Activated T-helper 1 cell treated with anti-CD3 and anti-CD28 coated beads, Interleukin-12 subunit alpha, Interleukin-12 subunit beta, Interleukin-2, Interleukin-4 antibody, amounts not matched to agents 30 ng/mL and 10 ng/mL and 1 ng/mL, durations not matched to agents 14 hours and 24 hours and 36 hours (primary cell): ENCODE results near the gene LGI2. TPM values are rescaled to one million over a fixed set of nuclear protein-coding genes. Genes with fewer than 3 reads are reported as not detected.

Source experiments
- DNase-seq: peaks from one replicate; pipeline ENCODE4 v3.0.0; 2021; ENCODE audit warnings: low spot score
- H3K27ac Mint-ChIP-seq: one replicate; pipeline ENCODE4 v1.8.0; 2021; ENCODE audit warnings: mild to moderate bottlenecking, mixed read lengths
- H3K27me3 Mint-ChIP-seq: one replicate; pipeline ENCODE4 v1.8.0; 2022; ENCODE audit warnings: mild to moderate bottlenecking, moderate library complexity, mixed read lengths; ENCODE audit not compliant: insufficient read depth
- H3K36me3 Mint-ChIP-seq: one replicate; pipeline ENCODE4 v1.8.0; 2021; ENCODE audit warnings: low read depth, mixed read lengths
- H3K4me1 Mint-ChIP-seq: one replicate; pipeline ENCODE4 v1.8.0; 2021; ENCODE audit warnings: low read depth, mixed read lengths
- H3K4me3 Mint-ChIP-seq: one replicate; pipeline ENCODE4 v1.8.0; 2021; ENCODE audit warnings: mild to moderate bottlenecking, moderate library complexity, mixed read lengths
- H3K9me3 Mint-ChIP-seq: one replicate; pipeline ENCODE4 v1.8.0; 2021; ENCODE audit warnings: mixed read lengths
- intact Hi-C: fragments of 100-400 bp; cut with micrococcal nuclease; formaldehyde crosslinking; loops from one replicate; pipeline ENCODE4 v1.15.1; 2024
- total RNA-seq: library from RNA; stranded (reverse); gene quantifications from 2 replicates; pipeline ENCODE4 v1.2.3, GENCODE V29; 2022

The LGI2 gene
- total RNA-seq, 1 donor from 2014 or later = not detected

GRCh38 chr4:25001509-25001908, 29.2 kb downstream of the LGI2 start:
- Mint-ChIP-seq H3K36me3 (no peaks in the 10 kb centered on the region), H3K4me3 (no peak overlapping the region), H3K27me3 (peaks cover 13% of the 10 kb centered on the region), H3K4me1 (no peaks in the 10 kb centered on the region), H3K9me3 (no peaks in the 10 kb centered on the region), H3K27ac (no peak overlapping the region)
- intact Hi-C loops = no loop called here
- DNase-seq = no peak

- Mint-ChIP-seq H3K27me3 (peaks cover 10% of the 10 kb centered on the region), H3K36me3 (no peaks in the 10 kb centered on the region), H3K4me3 (no peak overlapping the region), H3K4me1 (no peaks in the 10 kb centered on the region), H3K27ac (no peak overlapping the region), H3K9me3 (no peaks in the 10 kb centered on the region)
- no peak for DNase-seq
- intact Hi-C loops = no loop called here
Measured at GRCh38 chr4:25000639-25001038, 30.1 kb downstream of the LGI2 start.

GRCh38 chr4:24999392-25000089, 31.2 kb downstream of the LGI2 start:
- Mint-ChIP-seq H3K9me3 (no peaks in the 10 kb centered on the region), H3K4me1 (no peaks in the 10 kb centered on the region), H3K36me3 (no peaks in the 10 kb centered on the region), H3K27me3 (peaks cover 10% of the 10 kb centered on the region), H3K4me3 (no peak overlapping the region), H3K27ac (no peak overlapping the region)
- no peak for DNase-seq
- intact Hi-C loops = no loop called here

- Mint-ChIP-seq H3K27me3 (peaks cover 9% of the 10 kb centered on the region), H3K9me3 (no peaks in the 10 kb centered on the region), H3K36me3 (no peaks in the 10 kb centered on the region), H3K27ac (no peak overlapping the region), H3K4me1 (no peaks in the 10 kb centered on the region), H3K4me3 (no peak overlapping the region)
- no peak for DNase-seq
- intact Hi-C loops = no loop called here
Measured at GRCh38 chr4:24995346-24995919, 35.3 kb downstream of the LGI2 start.

- Mint-ChIP-seq H3K4me3 (no peak overlapping the region), H3K27ac (no peak overlapping the region), H3K4me1 (no peaks in the 10 kb centered on the region), H3K9me3 (no peaks in the 10 kb centered on the region), H3K27me3 (peaks cover 5% of the 10 kb centered on the region), H3K36me3 (no peaks in the 10 kb centered on the region)
- no peak for DNase-seq
- intact Hi-C loops = no loop called here
Measured at GRCh38 chr4:24993551-24994080, 37.1 kb downstream of the LGI2 start.

GRCh38 chr4:24992968-24993367, 37.8 kb downstream of the LGI2 start:
- Mint-ChIP-seq H3K4me3 (no peak overlapping the region), H3K27me3 (peaks cover 3% of the 10 kb centered on the region), H3K9me3 (no peaks in the 10 kb centered on the region), H3K4me1 (no peaks in the 10 kb centered on the region), H3K36me3 (no peaks in the 10 kb centered on the region), H3K27ac (no peak overlapping the region)
- no peak for DNase-seq
- intact Hi-C loops = no loop called here

GRCh38 chr4:24991015-24991414, 39.7 kb downstream of the LGI2 start:
- Mint-ChIP-seq H3K4me3 (no peak overlapping the region), H3K9me3 (no peaks in the 10 kb centered on the region), H3K27ac (no peak overlapping the region), H3K36me3 (no peaks in the 10 kb centered on the region), H3K4me1 (no peaks in the 10 kb centered on the region), H3K27me3 (peaks cover 3% of the 10 kb centered on the region)
- no peak for DNase-seq
- intact Hi-C loops = no loop called here

- intact Hi-C loops = no loop called here
- Mint-ChIP-seq H3K9me3 (no peaks in the 10 kb centered on the region), H3K27me3 (peaks cover 3% of the 10 kb centered on the region), H3K36me3 (no peaks in the 10 kb centered on the region), H3K27ac (no peak overlapping the region), H3K4me3 (no peak overlapping the region), H3K4me1 (no peaks in the 10 kb centered on the region)
- DNase-seq = no peak
Measured at GRCh38 chr4:24989327-24989726, 41.4 kb downstream of the LGI2 start.

- no peak for DNase-seq
- intact Hi-C loops = no loop called here
- Mint-ChIP-seq H3K4me1 (no peaks in the 10 kb centered on the region), H3K4me3 (no peak overlapping the region), H3K9me3 (no peaks in the 10 kb centered on the region), H3K36me3 (no peaks in the 10 kb centered on the region), H3K27me3 (peaks cover 3% of the 10 kb centered on the region), H3K27ac (no peak overlapping the region)
Measured at GRCh38 chr4:24988776-24989175, 42.0 kb downstream of the LGI2 start.

GRCh38 chr4:24984602-24985532, 45.9 kb downstream of the LGI2 start:
- Mint-ChIP-seq H3K27ac (no peak overlapping the region), H3K4me1 (no peaks in the 10 kb centered on the region), H3K4me3 (no peak overlapping the region), H3K9me3 (no peaks in the 10 kb centered on the region), H3K27me3 (peaks cover 6% of the 10 kb centered on the region), H3K36me3 (no peaks in the 10 kb centered on the region)
- DNase-seq = no peak
- intact Hi-C loops = loop anchor here (5.0 kb wide), 1 partner anchor 177 kb away; the partner anchor contains the start of gene SEPSECS

- H3K4me1 Mint-ChIP-seq = peaks cover 5% of the 10 kb centered on the region
Measured at GRCh38 chr4:24980740-24981139, 50.0 kb downstream of the LGI2 start.

GRCh38 chr4:24980064-24980690, 50.6 kb downstream of the LGI2 start:
- intact Hi-C loops = loop anchor here (1.0 to 5.0 kb wide), 3 partner anchors 165 to 261 kb away; partner anchors contain the start of gene SEPSECS
- peaks cover 5% of the 10 kb centered on the region for H3K4me1 Mint-ChIP-seq
- H3K9me3 Mint-ChIP-seq = no peaks in the 10 kb centered on the region
- no peak overlapping the region for H3K27ac Mint-ChIP-seq
- peak; percentile 40 for DNase-seq
- H3K27me3 Mint-ChIP-seq = peaks cover 12% of the 10 kb centered on the region
- no peaks in the 10 kb centered on the region for H3K36me3 Mint-ChIP-seq
- no peak overlapping the region for H3K4me3 Mint-ChIP-seq

More at GRCh38 chr4:24980740-24981139, 50.0 kb downstream of the LGI2 start:
- H3K9me3 Mint-ChIP-seq = no peaks in the 10 kb centered on the region
- intact Hi-C loops = loop anchor here (1.0 to 5.0 kb wide), 3 partner anchors 165 to 260 kb away; partner anchors contain the start of gene SEPSECS
- no peak overlapping the region for H3K27ac Mint-ChIP-seq
- DNase-seq = no peak
- H3K4me3 Mint-ChIP-seq = no peak overlapping the region
- H3K36me3 Mint-ChIP-seq = no peaks in the 10 kb centered on the region
- H3K27me3 Mint-ChIP-seq = peaks cover 12% of the 10 kb centered on the region
